ENCODE results near the gene CNKSR2. TPM values are rescaled to one million over a fixed set of nuclear protein-coding genes. Genes with fewer than 3 reads are reported as not detected.
"Not testable (repeated sequence)": the region's sequence is repeated elsewhere in the genome, so short reads cannot be mapped to it uniquely, and the experiment has no call there.

Gene CNKSR2
- total RNA-seq, 2 experiments from 2014 or later: 3.6 to 3.7 TPM

- Mint-ChIP-seq H3K27ac (no peak overlapping the region), H3K4me3 (no peak overlapping the region), H3K36me3 (no peaks in the 10 kb centered on the region), H3K4me1 (ENCODE audit: low read depth) (no peaks in the 10 kb centered on the region), H3K27me3 (no peaks in the 10 kb centered on the region), H3K9me3 (no peaks in the 10 kb centered on the region)
- intact Hi-C loops (cut with micrococcal nuclease): no loop called here
- ChIA-PET CTCF (no interaction called here), POLR2A (no interaction called here)
- DNase-seq: no peak
These were observed 94.9 kb downstream of the CNKSR2 start for GRCh38 chrX:21469071-21469470.

GRCh38 chrX:21476909-21477308, 102.7 kb downstream of the CNKSR2 start:
- DNase-seq: no peak
- H3K27me3 Mint-ChIP-seq: no peaks in the 10 kb centered on the region
- no peak overlapping the region for H3K4me3 Mint-ChIP-seq
- H3K27ac Mint-ChIP-seq: no peak overlapping the region
- H3K4me1 Mint-ChIP-seq (ENCODE audit: low read depth): no peaks in the 10 kb centered on the region
- ChIA-PET POLR2A (no interaction called here), CTCF (no interaction called here)
- no peaks in the 10 kb centered on the region for H3K36me3 Mint-ChIP-seq
- H3K9me3 Mint-ChIP-seq: no peaks in the 10 kb centered on the region
- intact Hi-C loops (cut with micrococcal nuclease): no loop called here

GRCh38 chrX:21479695-21480270, 105.6 kb downstream of the CNKSR2 start:
- intact Hi-C loops (cut with micrococcal nuclease): loop anchor here (2.0 kb wide), 1 partner anchor 949 kb away; no protein-coding TSS in a partner anchor
- Mint-ChIP-seq H3K4me3 (no peak overlapping the region), H3K27me3 (no peaks in the 10 kb centered on the region), H3K4me1 (ENCODE audit: low read depth) (no peaks in the 10 kb centered on the region), H3K9me3 (no peaks in the 10 kb centered on the region), H3K36me3 (no peaks in the 10 kb centered on the region), H3K27ac (no peak overlapping the region)
- ChIA-PET POLR2A (no interaction called here), CTCF (interaction anchor here (0.6 to 2.5 kb wide), 10 partner anchors 13 to 952 kb away, joined by 3 to 14 read pairs (median 3); partner anchors contain the start of gene CNKSR2)
- DNase-seq: no peak

- Mint-ChIP-seq H3K36me3 (no peaks in the 10 kb centered on the region), H3K4me1 (ENCODE audit: low read depth) (no peaks in the 10 kb centered on the region), H3K27me3 (no peaks in the 10 kb centered on the region), H3K4me3 (no peak overlapping the region), H3K27ac (no peak overlapping the region), H3K9me3 (no peaks in the 10 kb centered on the region)
- DNase-seq: no peak
- POLR2A ChIA-PET: no interaction called here
- CTCF ChIA-PET: interaction anchor here (2.0 to 2.5 kb wide), 2 partner anchors 23 to 954 kb away, joined by 5 to 12 read pairs; no protein-coding TSS in a partner anchor
- intact Hi-C loops (cut with micrococcal nuclease): loop anchor here (2.0 kb wide), 1 partner anchor 951 kb away; no protein-coding TSS in a partner anchor
These were observed 107.5 kb downstream of the CNKSR2 start for GRCh38 chrX:21481761-21482160.

GRCh38 chrX:21484051-21484450, 109.8 kb downstream of the CNKSR2 start:
- H3K27ac Mint-ChIP-seq; H3K36me3 Mint-ChIP-seq; H3K4me3 Mint-ChIP-seq; H3K27me3 Mint-ChIP-seq; intact Hi-C loops (cut with micrococcal nuclease); DNase-seq; H3K4me1 Mint-ChIP-seq (ENCODE audit: low read depth); CTCF ChIA-PET; H3K9me3 Mint-ChIP-seq; POLR2A ChIA-PET: not testable (repeated sequence)

- Mint-ChIP-seq H3K27ac (no peak overlapping the region), H3K27me3 (no peaks in the 10 kb centered on the region), H3K9me3 (no peaks in the 10 kb centered on the region), H3K4me1 (ENCODE audit: low read depth) (no peaks in the 10 kb centered on the region), H3K4me3 (no peak overlapping the region), H3K36me3 (no peaks in the 10 kb centered on the region)
- ChIA-PET CTCF (no interaction called here), POLR2A (no interaction called here)
- intact Hi-C loops (cut with micrococcal nuclease): no loop called here
- no peak for DNase-seq
These were observed 113.6 kb downstream of the CNKSR2 start for GRCh38 chrX:21487832-21488231.

GRCh38 chrX:21490341-21490740, 116.1 kb downstream of the CNKSR2 start:
- POLR2A ChIA-PET: no interaction called here
- DNase-seq: no peak
- no peaks in the 10 kb centered on the region for H3K9me3 Mint-ChIP-seq
- no peaks in the 10 kb centered on the region for H3K27me3 Mint-ChIP-seq
- no peaks in the 10 kb centered on the region for H3K4me1 Mint-ChIP-seq (ENCODE audit: low read depth)
- intact Hi-C loops (cut with micrococcal nuclease): no loop called here
- no peak overlapping the region for H3K27ac Mint-ChIP-seq
- CTCF ChIA-PET: no interaction called here
- H3K4me3 Mint-ChIP-seq: no peak overlapping the region
- H3K36me3 Mint-ChIP-seq: no peaks in the 10 kb centered on the region

GRCh38 chrX:21493226-21493830, 119.1 kb downstream of the CNKSR2 start:
- no peak overlapping the region for H3K4me3 Mint-ChIP-seq
- intact Hi-C loops (cut with micrococcal nuclease): no loop called here
- ChIA-PET POLR2A (no interaction called here), CTCF (interaction anchor here (1.2 kb wide), 1 partner anchor 13 kb away, joined by 3 read pairs; no protein-coding TSS in a partner anchor)
- no peak for DNase-seq
- no peaks in the 10 kb centered on the region for H3K36me3 Mint-ChIP-seq
- no peaks in the 10 kb centered on the region for H3K9me3 Mint-ChIP-seq
- H3K27ac Mint-ChIP-seq: no peak overlapping the region
- H3K27me3 Mint-ChIP-seq: no peaks in the 10 kb centered on the region
- no peaks in the 10 kb centered on the region for H3K4me1 Mint-ChIP-seq (ENCODE audit: low read depth)

- no peak for DNase-seq
- intact Hi-C loops (cut with micrococcal nuclease): no loop called here
- H3K9me3 Mint-ChIP-seq: no peaks in the 10 kb centered on the region
- ChIA-PET CTCF (no interaction called here), POLR2A (no interaction called here)
- no peak overlapping the region for H3K4me3 Mint-ChIP-seq
- no peak overlapping the region for H3K27ac Mint-ChIP-seq
- H3K27me3 Mint-ChIP-seq: no peaks in the 10 kb centered on the region
- H3K36me3 Mint-ChIP-seq: no peaks in the 10 kb centered on the region
- H3K4me1 Mint-ChIP-seq (ENCODE audit: low read depth): no peaks in the 10 kb centered on the region
These were observed 129.4 kb downstream of the CNKSR2 start for GRCh38 chrX:21503593-21503992.

GRCh38 chrX:21509912-21510311, 135.7 kb downstream of the CNKSR2 start:
- no peaks in the 10 kb centered on the region for H3K27me3 Mint-ChIP-seq
- intact Hi-C loops (cut with micrococcal nuclease): no loop called here
- ChIA-PET POLR2A (no interaction called here), CTCF (no interaction called here)
- H3K4me1 Mint-ChIP-seq (ENCODE audit: low read depth): no peaks in the 10 kb centered on the region
- H3K4me3 Mint-ChIP-seq: no peak overlapping the region
- no peak overlapping the region for H3K27ac Mint-ChIP-seq
- H3K36me3 Mint-ChIP-seq: no peaks in the 10 kb centered on the region
- no peak for DNase-seq
- no peaks in the 10 kb centered on the region for H3K9me3 Mint-ChIP-seq

GRCh38 chrX:21524008-21524407, 149.8 kb downstream of the CNKSR2 start:
- no peaks in the 10 kb centered on the region for H3K27me3 Mint-ChIP-seq
- ChIA-PET CTCF (no interaction called here), POLR2A (interaction anchor here (0.6 kb wide), 1 partner anchor 52 kb away, joined by 3 read pairs; no protein-coding TSS in a partner anchor)
- no peaks in the 10 kb centered on the region for H3K36me3 Mint-ChIP-seq
- H3K9me3 Mint-ChIP-seq: no peaks in the 10 kb centered on the region
- H3K27ac Mint-ChIP-seq: no peak overlapping the region
- no peaks in the 10 kb centered on the region for H3K4me1 Mint-ChIP-seq (ENCODE audit: low read depth)
- intact Hi-C loops (cut with micrococcal nuclease): no loop called here
- no peak overlapping the region for H3K4me3 Mint-ChIP-seq
- no peak for DNase-seq

GRCh38 chrX:21528076-21528475, 153.9 kb downstream of the CNKSR2 start:
- ChIA-PET CTCF (no interaction called here), POLR2A (no interaction called here)
- peaks cover 2% of the 10 kb centered on the region for H3K36me3 Mint-ChIP-seq
- no peaks in the 10 kb centered on the region for H3K4me1 Mint-ChIP-seq (ENCODE audit: low read depth)
- no peaks in the 10 kb centered on the region for H3K27me3 Mint-ChIP-seq
- H3K27ac Mint-ChIP-seq: no peak overlapping the region
- no peak overlapping the region for H3K4me3 Mint-ChIP-seq
- intact Hi-C loops (cut with micrococcal nuclease): no loop called here
- DNase-seq: no peak
- no peaks in the 10 kb centered on the region for H3K9me3 Mint-ChIP-seq

GRCh38 chrX:21529771-21530170, 155.6 kb downstream of the CNKSR2 start:
- Mint-ChIP-seq H3K36me3 (peaks cover 4% of the 10 kb centered on the region), H3K9me3 (peaks cover 1% of the 10 kb centered on the region), H3K27ac (no peak overlapping the region), H3K4me3 (no peak overlapping the region), H3K4me1 (ENCODE audit: low read depth) (no peaks in the 10 kb centered on the region), H3K27me3 (no peaks in the 10 kb centered on the region)
- intact Hi-C loops (cut with micrococcal nuclease): no loop called here
- POLR2A ChIA-PET: no interaction called here
- no peak for DNase-seq
- CTCF ChIA-PET: no interaction called here

Data from activated CD4-positive, alpha-beta memory T cell treated with anti-CD3 and anti-CD28 coated beads for 36 hours (primary cell).